WERI-Rb-1 (cell line): ENCODE measurements around the gene MED28.

Source experiments
- DNase-seq: peaks from one replicate; pipeline ENCODE4 v3.0.0-alpha.2; 2020
- H3K27ac ChIP-seq: fragments of 250-450 bp; sonication (Bioruptor Pico); 2 replicates; pipeline ENCODE4 v1.5.1; 2020; ENCODE audit warnings: mild to moderate bottlenecking, moderate library complexity
- H3K27me3 ChIP-seq: fragments of 250-450 bp; sonication (Bioruptor Pico); 2 replicates; pipeline ENCODE4 v1.5.1; 2021; ENCODE audit warnings: mild to moderate bottlenecking, low read depth, moderate library complexity; ENCODE audit not compliant: insufficient read depth, severe bottlenecking
- H3K36me3 ChIP-seq: fragments of 250-450 bp; sonication (Bioruptor Pico); 2 replicates; pipeline ENCODE4 v1.5.1; 2020; ENCODE audit warnings: mild to moderate bottlenecking, moderate library complexity
- H3K4me3 ChIP-seq: 2 replicates; pipeline ENCODE4 v1.5.1; 2011; ENCODE audit warnings: low read depth, mild to moderate bottlenecking, control low read depth, low read length
- H3K9me3 ChIP-seq: fragments of 250-450 bp; sonication (Bioruptor Pico); 2 replicates; pipeline ENCODE4 v1.5.1; 2021; ENCODE audit warnings: mild to moderate bottlenecking, moderate library complexity; ENCODE audit not compliant: severe bottlenecking
- CTCF ChIP-seq: IDR thresholded peaks from 2 replicates; pipeline ENCODE4 v1.5.1; 2011; ENCODE audit warnings: low read depth, mild to moderate bottlenecking, control low read depth, inconsistent platforms, low read length

The MED28 gene

DNA sequence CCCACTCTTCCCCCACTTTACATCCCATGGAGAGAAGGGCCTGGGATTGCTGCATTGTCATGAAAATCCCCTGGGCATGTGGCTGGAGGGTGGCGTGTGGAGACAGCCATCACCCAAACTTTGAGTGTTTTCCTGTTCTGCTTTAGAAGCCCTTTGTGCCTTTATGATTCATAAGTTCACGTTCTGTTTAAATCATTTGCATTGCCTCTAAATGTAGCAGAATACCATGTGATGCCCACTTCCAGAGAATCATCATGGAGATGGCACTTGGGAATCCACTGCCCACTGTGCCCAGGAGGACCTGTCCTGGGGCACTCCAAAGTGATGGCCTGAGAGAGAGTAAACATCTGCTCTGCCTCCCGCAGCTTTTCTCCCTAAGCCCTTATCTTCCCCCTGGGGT lies 52.8 kb downstream of the MED28 start:
- H3K36me3 ChIP-seq: no peaks in the 10 kb centered on the region

DNA sequence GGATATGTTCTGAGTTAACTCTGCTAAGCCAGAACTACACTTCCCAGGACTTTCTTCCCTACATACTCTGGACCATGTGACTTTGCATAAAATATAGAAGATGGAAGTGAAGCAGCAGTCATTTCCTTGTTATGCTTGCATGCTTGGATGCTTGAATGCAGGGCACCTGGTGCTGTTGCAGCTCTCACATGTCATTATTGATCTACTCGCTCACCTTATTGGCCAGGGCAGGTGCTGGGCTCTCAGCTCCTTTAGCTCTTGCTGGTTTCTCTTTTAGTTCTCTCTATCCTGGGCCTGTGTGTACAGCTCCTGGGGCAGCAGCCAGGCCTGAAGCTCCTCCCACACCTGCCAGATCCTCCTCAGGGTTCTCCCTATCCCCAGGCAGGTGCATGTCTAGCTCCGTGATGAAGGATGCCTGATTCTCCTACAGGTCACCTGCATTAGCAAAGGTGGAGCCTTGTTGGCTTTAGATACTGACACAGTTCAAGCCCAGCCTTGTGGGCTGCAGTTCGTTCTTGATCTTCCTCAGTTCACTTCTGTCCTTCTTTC lies 53.3 kb downstream of the MED28 start:
- DNase-seq: no peak
- Histone ChIP-seq H3K4me3 (no peak overlapping the region), H3K36me3 (no peaks in the 10 kb centered on the region), H3K27ac (no peak overlapping the region), H3K9me3 (no peaks in the 10 kb centered on the region), H3K27me3 (no peaks in the 10 kb centered on the region)
- TF ChIP-seq CTCF: no peak

More for the DNA sequence above, 52.8 kb downstream of the MED28 start:
- H3K9me3 ChIP-seq: no peaks in the 10 kb centered on the region
- H3K4me3 ChIP-seq: no peak overlapping the region
- H3K27ac ChIP-seq: no peak overlapping the region
- TF ChIP-seq CTCF: no peak
- no peaks in the 10 kb centered on the region for H3K27me3 ChIP-seq
- DNase-seq: no peak

- no peak for DNase-seq
- no peaks in the 10 kb centered on the region for H3K27me3 ChIP-seq
- H3K4me3 ChIP-seq: no peak overlapping the region
- no peak for TF ChIP-seq CTCF
- no peaks in the 10 kb centered on the region for H3K36me3 ChIP-seq
- H3K27ac ChIP-seq: no peak overlapping the region
- H3K9me3 ChIP-seq: no peaks in the 10 kb centered on the region
Observed at GRCh38 chr4:17670423-17670822, 56.0 kb downstream of the MED28 start.

- no peak overlapping the region for H3K4me3 ChIP-seq
- H3K36me3 ChIP-seq: no peaks in the 10 kb centered on the region
- no peak for DNase-seq
- no peaks in the 10 kb centered on the region for H3K27me3 ChIP-seq
- peaks cover 4% of the 10 kb centered on the region for H3K9me3 ChIP-seq
- TF ChIP-seq CTCF: no peak
- H3K27ac ChIP-seq: no peak overlapping the region
Observed at GRCh38 chr4:17680559-17681280, 66.3 kb downstream of the MED28 start.

GRCh38 chr4:17681281-17682221 lies 67.1 kb downstream of the MED28 start:
- no peak for DNase-seq
- Histone ChIP-seq H3K27me3 (no peaks in the 10 kb centered on the region), H3K9me3 (peaks cover 4% of the 10 kb centered on the region), H3K36me3 (no peaks in the 10 kb centered on the region), H3K27ac (no peak overlapping the region), H3K4me3 (no peak overlapping the region)
- no peak for TF ChIP-seq CTCF
